Neural progenitor cell (in vitro differentiated cells): Measurements from ENCODE around the gene CXCL12.

Experiments
- EZH2 ChIP-seq: fragments of 200-600 bp; sonication (generic); IDR thresholded peaks from 2 replicates; pipeline ENCODE4 v1.6.1; 2017; ENCODE audit warnings: antibody characterized with exemption, mild to moderate bottlenecking, moderate library complexity
- EZH2phosphoT487 ChIP-seq: fragments of 200-600 bp; sonication (generic); IDR thresholded peaks from 2 replicates; pipeline ENCODE4 v1.6.1; 2017; ENCODE audit warnings: antibody characterized with exemption

DNA sequence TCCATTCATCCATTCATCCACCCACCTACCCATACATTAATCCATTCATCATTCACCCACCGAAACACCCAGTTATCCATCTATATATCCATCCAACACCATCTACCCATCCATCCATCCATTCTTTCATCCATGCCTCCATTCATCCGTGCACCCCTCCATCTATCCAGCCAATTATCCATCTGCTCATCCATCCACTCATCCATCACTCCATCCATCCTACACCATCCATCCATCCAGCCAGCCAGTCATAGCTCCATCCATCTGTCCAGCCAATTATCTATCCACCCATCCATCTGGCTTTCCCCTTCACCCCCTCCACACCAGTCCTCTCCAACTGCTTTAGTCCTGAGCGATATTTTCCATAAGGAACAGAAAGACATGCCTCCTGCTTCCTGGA is 7.5 kb upstream of the CXCL12 start:
- TF ChIP-seq EZH2phosphoT487 (no peak), EZH2 (no peak)
